DOHH2 (cell line): ENCODE measurements around the gene INHA.

ENCODE experiments used
- H3F3A ChIP-seq: fragments of 200-600 bp; sonication (generic), shearing (Covaris generic); 2 replicates; pipeline ENCODE4 v1.6.0; 2016; ENCODE audit warnings: antibody characterized with exemption, mild to moderate bottlenecking; ENCODE audit not compliant: control insufficient read depth, insufficient read depth
- H3K27ac ChIP-seq: fragments of 200-600 bp; sonication (generic); 2 replicates; pipeline ENCODE4 v1.5.1; 2014; ENCODE audit warnings: low read depth, mild to moderate bottlenecking, low read length, moderate library complexity
- H3K27me3 ChIP-seq: fragments of 200-600 bp; sonication (generic); 2 replicates; pipeline ENCODE4 v1.6.1; 2014; ENCODE audit warnings: mild to moderate bottlenecking, low read length, mixed read lengths; ENCODE audit not compliant: control insufficient read depth
- H3K36me3 ChIP-seq: fragments of 200-600 bp; sonication (generic); 2 replicates; pipeline ENCODE4 v1.6.1; 2014; ENCODE audit warnings: mild to moderate bottlenecking, low read length, moderate library complexity, mixed read lengths; ENCODE audit not compliant: control insufficient read depth
- H3K4me1 ChIP-seq: fragments of 200-600 bp; sonication (generic); 2 replicates; pipeline ENCODE4 v1.6.1; 2014; ENCODE audit warnings: mild to moderate bottlenecking, low read length, mixed read lengths; ENCODE audit not compliant: control insufficient read depth
- H3K4me2 ChIP-seq: fragments of 200-600 bp; sonication (generic); 2 replicates; pipeline ENCODE4 v1.6.0; 2014; ENCODE audit warnings: mild to moderate bottlenecking, low read length, moderate library complexity
- H3K4me3 ChIP-seq: fragments of 200-600 bp; sonication (generic); 2 replicates; pipeline ENCODE4 v1.5.1; 2014; ENCODE audit warnings: mild to moderate bottlenecking, low read length, mixed read lengths
- H3K79me2 ChIP-seq: fragments of 200-600 bp; sonication (generic); 2 replicates; pipeline ENCODE4 v1.6.1; 2014; ENCODE audit warnings: mild to moderate bottlenecking, low read length, mixed read lengths; ENCODE audit not compliant: control insufficient read depth
- H3K9me2 ChIP-seq: fragments of 200-600 bp; sonication (generic); replicated peaks from 2 replicates; pipeline ENCODE4 v1.6.1; 2014; ENCODE audit warnings: mild to moderate bottlenecking, low read length, mixed read lengths; ENCODE audit not compliant: control insufficient read depth
- H3K9me3 ChIP-seq: fragments of 200-600 bp; sonication (generic); 2 replicates; pipeline ENCODE4 v1.6.1; 2014; ENCODE audit warnings: antibody characterized with exemption, low read length, mixed read lengths; ENCODE audit not compliant: control insufficient read depth, insufficient read depth
- H4K20me1 ChIP-seq: fragments of 200-600 bp; sonication (generic); 2 replicates; pipeline ENCODE4 v1.6.0; 2014; ENCODE audit warnings: low read depth, mild to moderate bottlenecking, antibody characterized with exemption, low read length, moderate library complexity; ENCODE audit not compliant: control insufficient read depth, insufficient read depth
- CTCF ChIP-seq: fragments of 200-600 bp; sonication (generic); IDR thresholded peaks from one replicate; pipeline ENCODE4 v1.5.1; 2014; ENCODE audit warnings: antibody characterized with exemption, mild to moderate bottlenecking, low read depth, low read length; ENCODE audit not compliant: poor library complexity, severe bottlenecking
- EZH2phosphoT487 ChIP-seq: fragments of 200-600 bp; sonication (generic); IDR thresholded peaks from 2 replicates; pipeline ENCODE4 v1.6.1; 2017; ENCODE audit warnings: borderline replicate concordance, mild to moderate bottlenecking, antibody characterized with exemption, low read length, moderate library complexity, mixed read lengths

INHA gene

GRCh38 chr2:219544567-219544966 lies 27.5 kb upstream of the INHA start:
- H3K4me3 ChIP-seq, result peak overlapping the region; percentile 90

GRCh38 chr2:219545295-219545942 lies 26.7 kb upstream of the INHA start:
- Histone ChIP-seq H3K27me3 (peaks cover 15% of the 10 kb centered on the region; the same call in 1 of the 2 replicates), H3K79me2 (peaks cover 8% of the 10 kb centered on the region), H3K9me2 (no peaks in the 10 kb centered on the region), H3K9me3 (no peaks in the 10 kb centered on the region), H3K4me2 (no peak overlapping the region), H3K27ac (no peak overlapping the region), H3F3A (no peaks in the 10 kb centered on the region), H3K36me3 (peaks cover 9% of the 10 kb centered on the region), H3K4me3 (no peak overlapping the region), H4K20me1 (peaks cover 6% of the 10 kb centered on the region), H3K4me1 (peaks cover 22% of the 10 kb centered on the region)
- TF ChIP-seq CTCF, result no peak
- no peak for TF ChIP-seq EZH2phosphoT487

More at GRCh38 chr2:219544567-219544966, 27.5 kb upstream of the INHA start:
- H3F3A ChIP-seq, result no peaks in the 10 kb centered on the region
- peaks cover 18% of the 10 kb centered on the region for H3K36me3 ChIP-seq
- H3K27me3 ChIP-seq, result peaks cover 15% of the 10 kb centered on the region; the same call in 1 of the 2 replicates
- no peaks in the 10 kb centered on the region for H3K9me3 ChIP-seq
- peak overlapping the region; percentile 74 for H3K4me2 ChIP-seq
- TF ChIP-seq CTCF (no peak), EZH2phosphoT487 (no peak)
- peaks cover 8% of the 10 kb centered on the region for H3K79me2 ChIP-seq
- H3K4me1 ChIP-seq, result peaks cover 22% of the 10 kb centered on the region
- no peak overlapping the region for H3K27ac ChIP-seq
- H4K20me1 ChIP-seq, result peaks cover 6% of the 10 kb centered on the region
- H3K9me2 ChIP-seq, result no peaks in the 10 kb centered on the region

- peaks cover 6% of the 10 kb centered on the region for H3K36me3 ChIP-seq
- no peaks in the 10 kb centered on the region for H3K9me3 ChIP-seq
- TF ChIP-seq CTCF (no peak), EZH2phosphoT487 (no peak)
- H3F3A ChIP-seq, result no peaks in the 10 kb centered on the region
- no peak overlapping the region for H3K4me3 ChIP-seq
- no peaks in the 10 kb centered on the region for H3K9me2 ChIP-seq
- H3K79me2 ChIP-seq, result peaks cover 8% of the 10 kb centered on the region
- no peak overlapping the region for H3K27ac ChIP-seq
- H4K20me1 ChIP-seq, result peaks cover 4% of the 10 kb centered on the region
- H3K4me2 ChIP-seq, result no peak overlapping the region
- H3K4me1 ChIP-seq, result peaks cover 22% of the 10 kb centered on the region
- H3K27me3 ChIP-seq, result peaks cover 15% of the 10 kb centered on the region; the same call in 1 of the 2 replicates
These were observed 26.2 kb upstream of the INHA start for GRCh38 chr2:219545943-219546352.
